Fibroblast of skin of left biceps (primary cell): ENCODE results near the gene SNN.

Experiments used
- DNase-seq, 2 experiments: peaks; one replicate each; pipeline ENCODE4 v3.0.0-alpha.2; 2013; ENCODE audit warnings: low read depth in 2 of 2

The SNN gene

GRCh38 chr16:11679941-11680911 is 12.0 kb downstream of the SNN start:
- DNase-seq, result no peak

GRCh38 chr16:11681556-11681955 is 13.3 kb downstream of the SNN start:
- no peak for DNase-seq

GRCh38 chr16:11681976-11682654 is 13.9 kb downstream of the SNN start:
- DNase-seq, result no peak

GRCh38 chr16:11682655-11683096 is 14.4 kb downstream of the SNN start:
- DNase-seq, result peak; percentile 65 to 69

- no peak for DNase-seq
Measured at GRCh38 chr16:11683145-11683544, 14.9 kb downstream of the SNN start.

- DNase-seq, result no peak
Measured at GRCh38 chr16:11684231-11685025, 16.2 kb downstream of the SNN start.

- peak in 1 of 2 experiments; percentile 10 for DNase-seq
Measured at GRCh38 chr16:11685844-11686618, 17.8 kb downstream of the SNN start.

GRCh38 chr16:11686713-11687380 is 18.6 kb downstream of the SNN start:
- no peak for DNase-seq

GRCh38 chr16:11687601-11688519 is 19.6 kb downstream of the SNN start:
- DNase-seq, result no peak

GRCh38 chr16:11688520-11688886 is 20.2 kb downstream of the SNN start:
- DNase-seq, result no peak

GRCh38 chr16:11689031-11689840 is 21.0 kb downstream of the SNN start:
- DNase-seq, result no peak

- DNase-seq, result no peak
Measured at GRCh38 chr16:11691235-11691634, 23.0 kb downstream of the SNN start.

- no peak for DNase-seq
Measured at GRCh38 chr16:11691771-11692170, 23.5 kb downstream of the SNN start.

- no peak for DNase-seq
Measured at GRCh38 chr16:11692171-11692570, 23.9 kb downstream of the SNN start.

- no peak for DNase-seq
Measured at GRCh38 chr16:11692651-11693050, 24.4 kb downstream of the SNN start.

- no peak for DNase-seq
Measured at GRCh38 chr16:11696266-11697012, 28.2 kb downstream of the SNN start.

GRCh38 chr16:11697319-11697718 is 29.1 kb downstream of the SNN start:
- no peak for DNase-seq

GRCh38 chr16:11698271-11698689 is 30.0 kb downstream of the SNN start:
- no peak for DNase-seq
